C4-2B (cell line): ENCODE results near the gene SHMT1.

Source experiments
- ZFX ChIP-seq: fragments of 450-650 bp; IDR thresholded peaks from 2 replicates; pipeline ENCODE4 v1.6.1; 2017
- TF ChIP-seq, protein P1 (sequence below): fragments of 450-650 bp; conservative IDR thresholded peaks from 2 replicates; pipeline ENCODE4 v1.5.1; 2017; ENCODE audit warnings: mild to moderate bottlenecking

DNA sequence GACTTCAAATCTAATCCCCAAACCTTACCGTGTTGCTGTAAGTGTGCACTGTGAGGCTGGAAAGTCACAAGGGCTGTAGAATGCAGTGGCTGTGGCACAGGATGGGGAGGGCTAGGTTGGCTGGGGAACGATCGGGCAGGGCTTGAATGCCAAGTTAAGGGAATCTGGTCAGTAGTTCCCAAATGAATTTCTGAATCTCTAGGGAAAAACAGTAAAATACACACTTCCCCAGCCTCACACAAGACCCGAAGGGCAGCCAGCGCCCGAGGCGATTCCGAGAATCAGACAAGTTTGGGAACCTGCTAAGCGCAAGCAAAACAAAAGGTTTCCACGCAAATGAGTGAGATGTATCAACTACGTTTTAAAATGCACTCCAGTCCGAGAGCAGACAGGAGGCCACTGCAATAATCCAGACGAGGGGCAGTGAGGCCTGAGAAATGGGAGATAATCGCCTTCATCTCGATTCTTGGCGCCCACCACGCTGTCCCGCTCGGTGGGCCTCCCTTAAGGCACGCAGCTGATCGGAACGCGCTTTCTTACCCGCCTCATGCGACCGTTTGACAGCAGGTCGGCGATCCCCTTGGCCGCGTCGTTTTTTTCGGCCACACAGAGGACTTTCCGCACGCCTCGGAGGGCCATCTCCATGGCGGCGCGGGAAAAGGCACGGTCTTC lies 49.2 kb downstream of the SHMT1 start:
- TF ChIP-seq, protein P1, sequence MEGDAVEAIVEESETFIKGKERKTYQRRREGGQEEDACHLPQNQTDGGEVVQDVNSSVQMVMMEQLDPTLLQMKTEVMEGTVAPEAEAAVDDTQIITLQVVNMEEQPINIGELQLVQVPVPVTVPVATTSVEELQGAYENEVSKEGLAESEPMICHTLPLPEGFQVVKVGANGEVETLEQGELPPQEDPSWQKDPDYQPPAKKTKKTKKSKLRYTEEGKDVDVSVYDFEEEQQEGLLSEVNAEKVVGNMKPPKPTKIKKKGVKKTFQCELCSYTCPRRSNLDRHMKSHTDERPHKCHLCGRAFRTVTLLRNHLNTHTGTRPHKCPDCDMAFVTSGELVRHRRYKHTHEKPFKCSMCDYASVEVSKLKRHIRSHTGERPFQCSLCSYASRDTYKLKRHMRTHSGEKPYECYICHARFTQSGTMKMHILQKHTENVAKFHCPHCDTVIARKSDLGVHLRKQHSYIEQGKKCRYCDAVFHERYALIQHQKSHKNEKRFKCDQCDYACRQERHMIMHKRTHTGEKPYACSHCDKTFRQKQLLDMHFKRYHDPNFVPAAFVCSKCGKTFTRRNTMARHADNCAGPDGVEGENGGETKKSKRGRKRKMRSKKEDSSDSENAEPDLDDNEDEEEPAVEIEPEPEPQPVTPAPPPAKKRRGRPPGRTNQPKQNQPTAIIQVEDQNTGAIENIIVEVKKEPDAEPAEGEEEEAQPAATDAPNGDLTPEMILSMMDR, result no peak
- TF ChIP-seq ZFX, result peak; percentile 31; the same call in 1 of the 2 replicates
